Stromal cell of bone marrow (primary cell): ENCODE data around the gene FKBP2.

ENCODE experiments used
- DNase-seq: peaks from one replicate; pipeline ENCODE4 v3.0.0-alpha.2; 2012; ENCODE audit warnings: low read depth

Gene FKBP2

DNA sequence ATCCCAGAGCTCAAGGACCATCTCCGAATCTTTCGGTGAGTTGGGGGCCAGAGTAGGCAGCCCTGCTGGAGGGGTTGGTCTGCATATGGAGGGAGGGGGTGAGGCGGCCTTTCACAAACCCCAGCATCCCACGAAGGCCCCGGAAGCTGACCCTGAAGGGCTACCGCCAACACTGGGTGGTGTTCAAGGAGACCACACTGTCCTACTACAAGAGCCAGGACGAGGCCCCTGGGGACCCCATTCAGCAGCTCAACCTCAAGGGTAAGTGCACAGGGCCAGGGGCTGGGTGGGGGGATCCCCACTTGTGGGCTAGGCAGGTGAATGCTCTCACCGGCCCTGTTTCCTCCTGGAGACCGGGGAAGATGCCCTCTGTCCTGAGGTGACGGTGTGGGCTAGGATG is 21.1 kb upstream of the FKBP2 start:
- DNase-seq, result no peak

DNA sequence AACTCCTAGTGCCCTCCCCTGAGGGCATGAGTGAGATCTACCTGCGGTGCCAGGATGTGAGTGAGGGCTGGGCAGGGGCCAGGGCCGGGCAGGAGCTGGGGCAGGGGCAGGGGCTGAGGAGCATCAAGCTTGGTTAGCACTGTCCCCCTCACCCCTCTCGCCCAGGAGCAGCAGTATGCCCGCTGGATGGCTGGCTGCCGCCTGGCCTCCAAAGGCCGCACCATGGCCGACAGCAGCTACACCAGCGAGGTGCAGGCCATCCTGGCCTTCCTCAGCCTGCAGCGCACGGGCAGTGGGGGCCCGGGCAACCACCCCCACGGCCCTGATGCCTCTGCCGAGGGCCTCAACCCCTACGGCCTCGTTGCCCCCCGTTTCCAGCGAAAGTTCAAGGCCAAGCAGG is 20.6 kb upstream of the FKBP2 start:
- no peak for DNase-seq

DNA sequence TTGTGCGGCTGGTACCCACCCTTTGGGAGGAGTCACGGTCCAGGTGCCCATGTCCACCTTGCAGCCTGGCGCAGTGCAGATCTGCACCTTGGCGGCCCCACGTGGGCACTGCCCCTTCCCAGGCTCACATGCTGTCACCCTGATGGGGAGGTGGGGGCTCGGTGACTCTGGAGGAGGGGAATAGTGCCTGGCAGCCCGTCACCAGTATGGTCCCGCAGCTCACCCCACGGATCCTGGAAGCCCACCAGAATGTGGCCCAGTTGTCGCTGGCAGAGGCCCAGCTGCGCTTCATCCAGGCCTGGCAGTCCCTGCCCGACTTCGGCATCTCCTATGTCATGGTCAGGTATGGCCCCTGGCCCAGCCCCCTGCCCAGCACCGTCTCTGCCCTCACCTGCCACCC is 20.1 kb upstream of the FKBP2 start:
- DNase-seq, result no peak

DNA sequence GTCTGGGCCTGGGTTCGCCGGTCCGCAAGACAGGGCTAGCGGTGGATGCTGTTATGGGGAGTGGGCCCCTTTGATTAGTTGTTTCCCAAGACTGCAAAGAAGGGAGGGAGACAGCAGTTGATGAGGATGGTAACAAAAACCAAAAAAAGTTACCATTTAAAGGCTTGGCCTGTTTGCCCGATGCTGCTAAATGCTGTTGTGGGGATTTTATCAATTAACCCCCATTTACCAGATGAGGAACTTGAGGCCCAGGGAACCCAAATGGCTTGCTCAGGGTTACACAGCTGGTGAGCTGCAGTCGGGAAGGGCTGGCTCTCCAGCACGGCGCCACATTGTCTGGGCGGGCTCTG is 18.3 kb upstream of the FKBP2 start:
- DNase-seq, result no peak

DNA sequence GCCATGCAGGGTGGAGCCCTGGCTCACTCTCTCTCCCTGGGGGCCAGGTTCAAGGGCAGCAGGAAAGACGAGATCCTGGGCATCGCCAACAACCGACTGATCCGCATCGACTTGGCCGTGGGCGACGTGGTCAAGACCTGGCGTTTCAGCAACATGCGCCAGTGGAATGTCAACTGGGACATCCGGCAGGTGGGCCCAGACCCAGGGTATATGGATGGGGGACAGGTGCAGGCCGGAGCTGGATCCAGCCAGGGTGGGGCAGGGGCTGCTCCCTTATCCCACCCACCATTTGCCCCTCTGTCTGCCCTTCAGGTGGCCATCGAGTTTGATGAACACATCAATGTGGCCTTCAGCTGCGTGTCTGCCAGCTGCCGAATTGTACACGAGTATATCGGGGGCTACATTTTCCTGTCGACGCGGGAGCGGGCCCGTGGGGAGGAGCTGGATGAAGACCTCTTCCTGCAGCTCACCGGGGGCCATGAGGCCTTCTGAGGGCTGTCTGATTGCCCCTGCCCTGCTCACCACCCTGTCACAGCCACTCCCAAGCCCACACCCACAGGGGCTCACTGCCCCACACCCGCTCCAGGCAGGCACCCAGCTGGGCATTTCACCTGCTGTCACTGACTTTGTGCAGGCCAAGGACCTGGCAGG is 17.8 kb upstream of the FKBP2 start:
- DNase-seq, result no peak

DNA sequence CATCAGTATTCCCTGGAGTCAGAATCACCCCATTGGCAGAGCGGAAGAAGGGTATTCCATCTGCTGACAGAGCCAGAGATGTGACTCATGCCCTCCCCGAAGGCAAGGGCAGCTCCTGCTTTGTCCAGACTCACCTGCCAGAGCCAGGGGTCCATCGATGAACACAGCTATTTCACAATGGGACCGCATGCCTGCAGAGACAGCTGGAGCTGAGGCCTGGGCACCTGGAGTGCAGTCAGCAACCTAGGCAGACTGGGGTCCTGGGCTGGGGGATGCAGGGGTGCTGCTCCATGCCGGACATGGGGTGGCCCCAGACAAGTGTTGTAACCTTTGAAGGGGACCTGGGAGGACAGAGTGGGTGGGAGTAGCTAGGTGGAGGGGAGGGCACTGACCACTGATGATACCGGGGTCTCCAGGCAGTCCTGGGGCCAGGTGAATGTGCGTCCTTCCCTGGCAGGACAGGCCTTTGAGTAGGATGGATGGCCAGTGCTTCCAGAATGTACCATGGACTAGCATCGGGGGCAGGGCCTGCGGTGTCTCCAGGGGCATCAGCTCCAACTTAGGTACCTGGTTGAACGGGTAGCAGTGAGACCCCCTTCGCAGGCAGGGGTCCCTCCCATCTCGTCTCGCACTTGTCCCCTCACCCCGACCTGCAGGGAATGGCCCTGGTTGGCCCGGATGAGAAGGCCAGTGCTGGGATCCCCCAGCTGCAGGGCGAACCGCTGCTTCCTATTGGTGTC is 16.6 kb upstream of the FKBP2 start:
- no peak for DNase-seq

DNA sequence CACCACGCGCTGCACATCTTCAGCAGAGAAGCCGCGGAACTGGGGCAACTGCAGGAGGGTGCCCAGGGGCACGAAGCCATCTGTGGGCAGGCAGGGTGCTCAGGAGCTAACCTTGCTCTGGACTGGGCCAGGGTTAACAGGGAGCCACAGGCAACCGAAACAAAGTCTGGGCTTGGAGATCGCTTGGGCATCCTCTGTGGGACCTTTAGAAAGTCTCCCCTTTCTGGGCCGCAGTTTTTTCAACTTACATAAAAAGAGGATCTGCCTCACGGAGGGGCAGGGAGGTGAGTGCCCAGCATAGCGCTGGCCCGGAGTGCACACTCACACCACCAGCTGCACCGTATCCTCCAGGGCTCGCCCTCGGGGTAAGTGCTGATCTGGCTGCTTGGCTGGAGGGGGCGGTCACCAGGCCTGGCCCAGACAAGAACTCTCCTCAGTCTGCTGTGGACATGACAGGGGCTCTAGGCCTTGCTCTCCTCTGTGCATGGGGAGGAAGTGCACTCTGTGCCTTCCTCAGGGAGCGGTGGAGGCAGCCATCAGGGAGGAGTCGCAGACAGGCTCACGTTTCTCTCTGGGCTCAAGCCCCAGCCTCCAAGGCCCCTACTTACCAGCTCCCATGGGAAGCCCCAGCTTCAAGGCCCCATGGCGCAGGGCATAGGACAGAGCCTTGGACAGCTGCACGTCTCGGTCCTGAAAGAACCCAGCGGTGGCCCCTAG is 15.8 kb upstream of the FKBP2 start:
- DNase-seq, result no peak

DNA sequence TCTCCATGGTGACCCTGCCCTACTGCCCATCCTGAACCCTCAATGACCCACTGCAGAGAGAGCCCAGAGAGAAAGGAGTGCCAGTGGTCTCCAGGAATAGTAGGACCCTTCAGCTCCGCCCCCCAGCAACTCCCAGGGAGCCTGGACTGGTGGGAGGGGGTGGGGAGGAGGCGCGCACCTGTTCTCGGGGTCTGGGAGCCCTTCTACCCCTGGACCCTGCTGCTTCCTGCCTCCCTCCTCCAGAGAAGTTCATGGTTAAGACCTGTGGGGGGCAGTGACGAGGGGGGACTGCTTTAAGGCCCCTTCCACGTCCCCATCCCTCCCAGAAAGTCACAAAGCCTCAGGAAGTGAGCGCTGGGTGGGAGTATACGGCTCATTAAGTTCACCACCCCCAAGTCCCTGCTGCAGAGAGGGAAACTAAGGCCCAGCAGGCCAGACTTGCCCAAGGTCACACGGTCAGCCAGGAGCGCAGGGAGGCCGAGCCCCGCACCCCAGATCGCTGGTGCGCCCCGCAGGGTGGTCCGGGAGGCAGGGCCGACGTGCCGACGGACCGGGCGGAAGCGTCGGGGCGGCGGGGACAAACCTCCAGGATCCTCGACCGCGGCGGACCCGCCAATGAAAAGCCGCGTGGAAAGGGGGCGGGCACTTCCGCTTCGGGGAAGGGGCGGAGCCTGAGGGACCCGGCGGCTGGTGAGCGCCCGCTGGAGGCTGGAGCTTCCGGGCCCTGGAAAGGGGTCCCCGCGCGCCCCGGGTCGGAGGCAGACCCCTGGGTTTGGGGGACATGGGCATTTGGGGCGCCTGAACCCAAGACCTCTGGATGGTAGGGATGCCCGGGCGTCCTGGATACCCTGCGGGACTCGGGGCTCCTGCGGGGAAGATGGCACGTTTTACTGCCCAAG is 15.0 kb upstream of the FKBP2 start, which contains the start of the genes NUDT22 and TRPT1:
Gene NUDT22, plus strand, starts transcription at position 667 of the 899 bp plus-strand sequence. CDS start 379 bp downstream, outside the sequence.
Gene TRPT1, minus strand, starts transcription at position 579 of the 899 bp plus-strand sequence. Its CDS starts 326 bp downstream, at position 253.
- peak; percentile 67 for DNase-seq

DNA sequence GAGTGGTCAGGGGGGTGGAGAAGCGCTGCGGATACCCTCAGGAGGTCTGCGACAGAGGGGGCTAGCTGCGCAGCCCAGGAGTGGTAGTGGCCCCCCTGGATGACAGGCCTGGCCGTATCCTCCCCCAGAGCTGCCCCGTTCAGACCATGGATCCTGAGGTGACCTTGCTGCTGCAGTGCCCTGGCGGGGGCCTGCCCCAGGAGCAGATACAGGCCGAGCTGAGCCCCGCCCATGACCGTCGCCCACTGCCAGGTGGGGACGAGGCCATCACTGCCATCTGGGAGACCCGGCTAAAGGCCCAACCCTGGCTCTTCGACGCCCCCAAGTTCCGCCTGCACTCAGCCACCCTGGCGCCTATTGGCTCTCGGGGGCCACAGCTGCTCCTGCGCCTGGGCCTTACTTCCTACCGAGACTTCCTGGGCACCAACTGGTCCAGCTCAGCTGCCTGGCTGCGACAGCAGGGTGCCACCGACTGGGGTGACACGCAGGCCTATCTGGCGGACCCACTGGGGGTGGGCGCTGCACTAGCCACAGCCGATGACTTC is 14.3 kb upstream of the FKBP2 start:
- DNase-seq, result no peak

DNA sequence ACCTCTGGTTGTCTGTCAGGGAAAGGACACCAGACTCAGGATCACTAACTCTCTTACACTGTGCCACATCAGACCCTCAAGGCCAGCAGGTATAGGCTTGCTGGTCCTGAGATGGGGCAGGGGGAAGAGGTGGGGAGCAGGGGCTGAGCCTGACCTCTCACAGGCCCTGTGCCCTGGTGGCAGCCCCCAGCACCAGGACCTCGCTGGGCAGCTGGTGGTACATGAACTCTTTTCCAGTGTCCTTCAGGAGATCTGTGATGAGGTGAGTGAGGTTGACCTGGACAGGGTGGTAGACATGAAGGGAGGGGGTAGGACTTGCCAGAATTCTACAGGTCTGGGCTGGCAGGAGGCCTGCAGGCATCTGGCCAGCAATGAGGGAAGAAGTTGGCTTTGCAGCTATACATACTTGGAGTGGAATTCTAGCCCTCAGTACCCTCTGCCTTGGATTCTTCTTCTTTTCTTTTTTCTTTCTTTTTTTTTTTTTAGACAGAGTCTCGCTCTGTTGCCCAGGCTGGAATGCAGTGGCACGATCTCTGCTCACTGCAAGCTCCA is 13.4 kb upstream of the FKBP2 start:
- DNase-seq, result no peak

DNA sequence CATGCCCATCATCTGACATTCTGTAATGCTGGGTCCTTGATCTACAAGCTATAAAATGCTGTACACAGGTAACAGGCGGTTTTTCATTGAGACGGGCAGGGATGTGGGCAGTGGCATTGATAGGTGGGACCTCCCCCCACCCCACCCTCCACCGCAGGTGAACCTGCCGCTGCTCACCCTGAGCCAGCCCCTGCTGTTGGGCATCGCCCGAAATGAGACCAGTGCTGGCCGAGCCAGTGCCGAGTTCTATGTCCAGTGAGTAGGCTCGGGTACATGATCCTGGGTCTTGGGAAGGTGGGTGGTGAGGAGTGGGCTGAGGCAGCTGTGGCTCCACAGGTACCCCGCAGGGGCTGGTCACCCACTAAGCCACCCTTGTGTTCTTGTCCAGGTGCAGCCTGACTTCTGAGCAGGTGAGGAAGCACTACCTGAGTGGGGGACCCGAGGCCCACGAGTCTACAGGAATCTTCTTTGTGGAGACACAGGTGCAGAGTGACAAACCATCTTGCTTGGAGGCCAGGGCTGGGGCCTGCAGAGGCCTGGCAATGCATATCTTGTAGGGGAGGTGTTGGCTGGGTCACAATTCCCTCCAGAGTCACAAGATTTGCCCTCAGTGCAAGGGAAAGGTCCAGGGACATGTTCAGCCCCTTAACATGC is 11.7 kb upstream of the FKBP2 start:
- DNase-seq, result no peak

DNA sequence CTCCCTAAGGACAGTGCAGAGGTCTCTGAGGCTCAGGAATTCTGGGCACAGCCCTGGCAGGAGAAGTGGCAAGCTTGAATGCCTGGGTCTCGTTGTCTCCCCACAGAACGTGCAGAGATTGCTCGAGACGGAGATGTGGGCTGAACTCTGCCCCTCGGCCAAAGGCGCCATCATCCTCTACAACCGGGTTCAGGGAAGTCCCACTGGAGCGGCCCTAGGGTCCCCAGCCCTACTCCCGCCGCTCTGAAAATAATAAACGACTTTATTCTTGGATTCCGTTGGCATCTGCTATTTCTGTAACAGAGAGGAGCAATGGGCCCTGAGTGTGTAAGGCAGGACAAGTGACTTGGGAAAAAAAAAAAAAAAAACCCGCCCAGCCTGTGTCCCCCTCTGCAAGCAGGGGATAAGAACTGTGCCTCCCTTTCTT is 11.1 kb upstream of the FKBP2 start:
- no peak for DNase-seq

DNA sequence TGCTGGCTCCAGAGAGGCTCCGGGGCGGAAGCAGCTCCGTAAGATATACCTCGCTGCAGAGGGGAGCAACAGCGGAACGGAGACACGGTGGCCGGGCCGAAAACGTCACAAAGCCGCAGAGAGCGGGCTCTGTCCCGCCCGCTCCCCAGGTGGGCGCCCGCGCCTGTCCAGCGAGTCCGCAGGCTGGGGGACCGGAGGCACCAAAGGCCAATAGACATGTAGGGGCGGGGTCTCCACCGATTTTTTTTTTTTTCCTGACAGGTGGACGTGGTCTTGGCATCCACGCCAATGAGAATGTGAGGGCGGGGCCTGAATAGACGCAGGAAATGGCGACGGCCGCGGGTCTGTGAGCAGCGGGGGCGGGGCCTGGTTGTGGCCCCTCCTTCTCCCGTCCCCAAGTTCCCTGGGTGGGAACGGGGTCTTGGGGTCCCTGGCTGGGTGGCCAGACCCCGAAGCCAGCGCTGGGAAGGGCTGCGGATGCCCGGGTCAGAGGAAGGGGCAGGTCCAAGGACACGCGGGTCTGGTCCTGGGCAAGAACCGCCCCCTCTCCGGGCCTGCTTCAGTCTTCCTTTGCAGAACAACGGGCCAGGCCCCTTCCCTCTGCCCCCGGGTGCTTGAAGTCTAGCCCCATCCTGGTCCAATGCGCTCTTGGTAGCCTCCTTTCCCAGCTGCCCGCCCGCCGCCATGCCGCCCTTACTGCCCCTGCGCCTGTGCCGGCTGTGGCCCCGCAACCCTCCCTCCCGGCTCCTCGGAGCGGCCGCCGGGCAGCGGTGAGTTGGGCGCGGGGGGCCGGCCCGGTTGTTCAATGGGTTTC is 10.5 kb upstream of the FKBP2 start, which contains the start of gene DNAJC4:
Gene DNAJC4, plus strand, starts transcription at position 378 of the 814 bp plus-strand sequence. Its CDS starts 307 bp downstream, at position 685.
- DNase-seq, result peak; percentile 65

DNA sequence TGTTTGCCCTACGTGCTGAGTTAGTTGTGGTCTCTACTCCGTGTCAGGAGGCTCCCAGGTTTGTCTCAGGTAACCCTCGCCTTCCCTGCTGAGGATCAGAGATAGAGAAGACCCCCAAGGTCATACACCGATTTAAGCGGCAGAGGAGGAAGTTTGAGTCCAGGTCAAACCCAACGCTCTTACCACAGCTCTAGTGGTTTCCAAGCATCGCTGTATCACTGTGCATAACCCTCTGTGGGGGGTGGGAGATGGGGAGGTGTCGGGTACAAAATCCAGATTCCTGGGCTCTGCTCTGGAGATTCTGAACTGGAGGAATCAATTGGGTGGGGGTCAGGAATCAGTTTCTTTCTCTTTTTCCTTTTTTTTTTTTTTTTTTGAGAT is 9.9 kb upstream of the FKBP2 start:
- no peak for DNase-seq

DNA sequence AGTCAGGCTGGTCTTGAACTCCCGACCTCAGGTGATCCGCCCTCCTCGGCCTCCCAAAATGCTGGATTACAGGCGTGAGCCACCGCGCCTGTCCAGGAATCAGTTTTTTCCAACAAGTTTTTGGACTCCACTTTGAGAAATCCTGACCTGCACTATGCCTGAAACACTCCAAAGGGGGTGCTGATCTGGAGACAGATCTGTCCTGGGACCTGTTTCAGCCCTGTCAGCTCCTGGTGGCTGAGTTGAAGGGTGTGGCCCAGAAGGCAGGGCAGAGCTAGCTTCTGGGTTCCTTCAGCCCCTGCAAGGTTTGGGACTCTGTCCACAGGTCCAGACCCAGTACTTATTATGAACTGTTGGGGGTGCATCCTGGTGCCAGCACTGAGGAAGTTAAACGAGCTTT is 9.3 kb upstream of the FKBP2 start:
- DNase-seq, result no peak

DNA sequence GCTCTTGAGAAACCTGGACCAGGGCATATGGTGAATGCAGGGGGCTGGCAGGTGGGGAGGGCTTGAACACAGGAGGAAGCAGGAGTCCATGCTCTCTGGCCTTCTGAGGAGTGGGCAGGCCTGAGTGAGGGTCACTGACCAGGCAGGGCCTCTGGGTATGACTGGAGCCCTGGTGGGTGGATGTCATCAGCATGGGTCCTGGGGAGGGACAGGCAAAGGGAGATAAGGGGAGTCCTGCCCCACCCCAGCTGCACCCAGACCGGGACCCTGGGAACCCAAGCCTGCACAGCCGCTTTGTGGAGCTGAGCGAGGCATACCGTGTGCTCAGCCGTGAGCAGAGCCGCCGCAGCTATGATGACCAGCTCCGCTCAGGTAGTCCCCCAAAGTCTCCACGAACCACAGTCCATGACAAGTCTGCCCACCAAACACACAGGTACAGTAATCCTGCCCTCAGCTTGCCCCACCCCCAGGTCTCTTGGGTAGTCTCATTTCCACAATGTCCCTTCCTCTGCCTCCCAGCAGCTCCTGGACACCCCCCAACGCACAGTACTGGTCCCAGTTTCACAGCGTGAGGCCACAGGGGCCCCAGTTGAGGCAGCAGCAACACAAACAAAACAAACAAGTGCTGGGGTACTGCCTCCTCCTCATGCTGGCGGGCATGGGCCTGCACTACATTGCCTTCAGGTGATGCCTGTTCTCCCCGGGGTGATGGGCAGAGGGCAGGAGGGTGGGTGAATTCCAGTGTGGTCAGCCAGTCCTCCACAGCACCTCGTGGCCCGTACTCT is 8.5 kb upstream of the FKBP2 start:
- DNase-seq, result no peak

DNA sequence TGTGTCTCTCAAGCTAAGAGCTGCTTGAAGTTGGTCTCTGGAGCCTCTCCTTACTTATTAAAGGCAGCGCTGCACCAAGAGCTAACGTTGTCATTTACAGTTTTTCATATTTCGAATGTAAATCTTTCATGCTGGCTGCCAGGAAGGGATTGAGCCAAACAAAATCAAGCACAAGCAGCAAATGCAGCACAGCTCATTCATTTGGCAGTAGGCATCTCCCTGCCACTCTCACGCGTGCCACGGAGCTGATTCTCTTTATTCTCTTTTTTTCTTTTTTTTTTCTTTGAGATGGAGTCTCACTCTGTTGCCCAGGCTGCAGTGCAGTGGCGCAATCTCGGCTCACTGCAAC is 8.0 kb upstream of the FKBP2 start:
- DNase-seq, result no peak

DNA sequence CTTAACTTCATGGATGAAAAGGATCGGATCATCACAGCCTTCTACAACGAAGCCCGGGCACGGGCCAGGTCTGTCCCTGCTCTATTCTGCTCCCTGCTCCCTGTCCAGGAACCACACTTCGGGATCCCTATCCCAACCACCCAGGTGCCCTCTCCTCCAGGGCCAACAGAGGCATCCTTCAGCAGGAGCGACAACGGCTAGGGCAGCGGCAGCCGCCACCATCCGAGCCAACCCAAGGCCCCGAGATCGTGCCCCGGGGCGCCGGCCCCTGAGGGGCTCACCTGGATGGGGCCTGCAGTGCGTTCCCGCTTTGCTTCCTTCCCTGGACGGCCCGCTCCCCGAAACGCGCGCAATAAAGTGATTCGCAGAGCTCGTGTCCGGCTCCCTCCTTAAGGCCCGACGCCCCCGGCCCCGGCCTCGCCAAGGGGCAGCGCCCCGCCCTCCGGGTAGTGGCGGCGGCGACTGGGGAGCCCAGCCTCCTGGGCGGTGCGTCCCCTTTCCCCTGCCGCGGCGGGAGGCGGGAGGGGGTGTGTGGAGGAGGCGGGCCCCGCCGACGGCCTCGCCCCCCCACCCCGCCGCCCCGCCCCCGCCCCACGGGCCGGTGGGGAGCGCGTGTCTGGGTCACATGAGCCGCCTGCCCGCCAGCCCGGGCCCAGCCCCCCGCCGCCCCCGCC is 6.8 kb upstream of the FKBP2 start, which contains the start of gene VEGFB:
Gene VEGFB, plus strand, starts transcription at position 672 of the 674 bp plus-strand sequence. CDS start 250 bp downstream, outside the sequence.
- DNase-seq, result no peak
